HG02642 (cell line): ENCODE results near the gene C1GALT1.
"Not testable (repeated sequence)": the region's sequence is repeated elsewhere in the genome, so short reads cannot be mapped to it uniquely, and the experiment has no call there.

ENCODE experiments used
- ATAC-seq: cut with Tn5 transposase; IDR thresholded peaks from one replicate; pipeline ENCODE4 v1.9.1; 2021; ENCODE audit warnings: mild to moderate bottlenecking; ENCODE audit not compliant: unreplicated experiment, poor library complexity

C1GALT1 gene

GRCh38 chr7:7199592-7199991, 17.2 kb downstream of the C1GALT1 start:
- not testable (repeated sequence) for ATAC-seq

DNA sequence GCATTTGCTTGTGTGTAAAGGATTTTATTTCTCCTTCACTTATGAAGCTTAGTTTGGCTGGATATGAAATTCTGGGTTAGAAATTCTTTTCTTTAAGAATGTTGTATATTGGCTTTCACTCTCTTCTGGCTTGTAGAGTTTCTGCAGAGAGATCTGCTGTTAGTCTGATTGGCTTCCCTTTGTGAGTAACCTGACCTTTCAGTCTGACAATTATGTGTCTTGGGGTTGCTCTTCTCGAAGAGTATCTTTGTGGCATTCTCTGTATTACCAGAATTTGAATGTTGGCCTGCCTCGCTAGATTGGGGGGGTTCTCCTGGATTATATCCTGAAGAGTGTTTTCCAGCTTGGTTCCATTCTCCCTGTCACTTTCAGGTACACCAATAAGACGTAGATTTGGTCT, 17.9 kb downstream of the C1GALT1 start:
- not testable (repeated sequence) for ATAC-seq

DNA sequence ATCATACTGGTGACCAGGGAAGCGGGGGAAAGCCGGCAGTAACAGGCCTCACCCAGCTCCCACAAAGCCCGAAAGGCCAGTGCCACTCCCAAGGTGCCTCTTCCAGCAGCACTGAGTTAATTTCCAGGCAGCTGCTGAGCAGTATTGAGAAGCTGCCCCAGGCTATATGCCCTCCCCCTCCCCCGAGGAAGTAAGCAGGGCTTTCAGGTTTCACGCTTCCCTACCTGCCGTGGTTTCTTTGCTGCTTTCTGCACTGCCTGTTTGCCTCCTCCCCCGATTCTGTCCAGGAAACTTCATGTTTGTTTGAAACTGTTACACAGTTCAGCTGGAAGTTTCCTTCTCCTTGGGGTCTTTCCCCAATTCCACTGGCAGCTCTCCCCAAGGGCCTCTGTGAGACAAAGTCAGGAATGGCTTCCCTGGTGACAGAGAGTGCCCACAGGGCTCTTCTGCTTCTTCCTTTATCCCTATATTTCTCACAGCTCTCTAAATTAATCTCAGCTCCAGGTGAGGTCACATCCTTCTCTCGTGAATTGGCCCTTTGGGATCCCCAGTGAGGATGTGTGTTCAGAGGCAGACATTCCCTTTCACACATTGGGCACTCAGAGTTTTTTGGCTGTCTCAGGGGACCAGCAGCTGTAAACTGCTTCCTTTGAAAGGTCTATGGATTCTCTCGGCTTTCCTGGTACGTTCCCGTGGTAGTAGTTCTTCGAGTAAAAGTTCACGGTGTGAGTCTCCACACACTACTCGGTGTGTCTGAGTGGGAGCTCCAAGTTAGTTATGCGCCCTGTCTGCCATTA, 19.4 kb downstream of the C1GALT1 start:
- ATAC-seq = peak; percentile 99

GRCh38 chr7:7202375-7202720, 20.0 kb downstream of the C1GALT1 start:
- no peak for ATAC-seq

GRCh38 chr7:7203813-7204575, 21.6 kb downstream of the C1GALT1 start:
- ATAC-seq = no peak

DNA sequence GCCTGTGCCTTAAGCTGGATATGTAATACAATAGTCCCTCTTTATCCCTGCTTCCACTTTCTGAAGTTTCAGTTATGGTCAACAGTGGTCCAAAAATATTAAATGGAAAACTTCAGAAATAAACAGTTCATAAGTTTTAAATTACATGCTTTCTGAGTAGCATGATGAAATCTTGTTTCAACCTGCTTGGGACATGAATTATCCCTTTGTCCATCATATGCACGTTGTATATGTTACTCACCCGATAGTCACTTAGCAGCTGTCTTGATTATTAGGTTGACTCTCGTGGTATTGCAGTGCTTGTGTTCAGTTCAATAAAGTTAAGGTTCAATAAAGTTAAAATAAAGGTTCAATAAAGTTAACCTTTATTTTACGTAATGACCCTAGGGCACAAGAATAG, 25.5 kb downstream of the C1GALT1 start:
- ATAC-seq = no peak

GRCh38 chr7:7208520-7208919, 26.2 kb downstream of the C1GALT1 start:
- no peak for ATAC-seq

DNA sequence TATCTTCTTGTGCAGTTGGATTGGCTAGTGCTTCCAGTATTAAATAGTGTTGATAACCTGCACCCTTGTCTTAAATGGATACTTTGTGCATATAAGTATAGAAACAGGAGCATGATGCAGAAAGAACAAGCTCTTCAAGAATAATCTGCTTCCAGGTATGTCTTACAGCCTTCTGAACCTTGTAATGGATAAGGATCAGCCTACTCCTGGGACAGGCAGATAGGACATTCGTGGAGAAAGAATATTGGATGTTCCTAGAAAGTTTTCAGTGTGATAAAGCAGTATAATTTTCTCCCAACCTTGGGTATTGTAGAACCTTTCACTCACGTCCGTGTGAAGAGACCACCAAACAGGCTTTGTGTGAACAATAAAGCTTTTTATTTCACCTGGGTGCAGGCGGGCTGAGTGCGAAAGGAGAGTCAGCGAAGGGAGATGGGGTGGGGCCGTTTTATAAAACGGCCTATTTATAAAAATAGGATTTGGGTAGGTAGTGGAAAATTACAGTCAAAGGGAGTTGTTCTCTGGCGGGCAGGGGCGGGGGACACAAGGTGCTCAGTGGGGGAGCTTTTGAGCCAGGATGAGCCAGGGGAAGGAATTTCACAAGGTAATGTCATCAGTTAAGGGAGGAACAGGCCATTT, 27.2 kb downstream of the C1GALT1 start:
- ATAC-seq = no peak

DNA sequence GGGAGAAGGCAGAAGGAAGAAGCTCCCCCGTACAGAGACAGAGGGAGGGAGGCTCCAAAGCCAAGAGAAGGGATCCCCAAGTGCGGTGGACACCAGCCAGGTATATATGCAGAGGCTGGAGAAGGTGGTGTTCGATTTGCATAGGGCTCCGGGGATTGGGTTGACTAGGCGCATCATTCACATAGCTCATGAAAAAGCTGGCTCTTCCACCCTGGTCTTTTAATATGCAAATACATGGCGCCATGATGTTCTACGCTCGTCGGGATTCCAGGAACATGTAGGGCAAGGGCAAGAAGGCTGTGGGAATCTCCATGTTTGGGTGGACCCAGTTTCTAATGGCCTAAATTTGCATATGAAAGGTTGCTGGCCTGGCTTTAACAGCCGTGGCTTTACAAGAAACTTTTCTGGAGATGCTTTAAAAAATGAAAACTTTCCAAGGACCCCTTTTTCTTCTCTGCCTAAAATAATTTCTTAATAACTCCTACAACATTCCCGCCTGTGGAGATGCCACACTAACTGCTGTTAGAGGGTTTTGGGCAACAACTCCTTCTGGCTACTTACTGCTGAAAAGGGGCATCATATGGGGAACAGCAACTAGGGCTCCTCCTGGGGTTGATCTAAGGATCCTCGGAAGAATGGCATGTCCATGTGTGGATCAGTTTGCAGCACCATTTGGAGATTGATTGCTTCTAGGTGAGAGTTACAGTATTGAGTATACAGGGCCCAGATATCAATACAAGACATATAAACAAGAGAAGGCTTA, 28.3 kb downstream of the C1GALT1 start:
- no peak for ATAC-seq

- ATAC-seq = no peak
These were observed 30.3 kb downstream of the C1GALT1 start for GRCh38 chr7:7212612-7213011.

- no peak for ATAC-seq
These were observed 32.3 kb downstream of the C1GALT1 start for GRCh38 chr7:7214398-7215347.

- no peak for ATAC-seq
These were observed 33.9 kb downstream of the C1GALT1 start for GRCh38 chr7:7216279-7216678.

- no peak for ATAC-seq
These were observed 36.9 kb downstream of the C1GALT1 start for GRCh38 chr7:7219216-7219615.

DNA sequence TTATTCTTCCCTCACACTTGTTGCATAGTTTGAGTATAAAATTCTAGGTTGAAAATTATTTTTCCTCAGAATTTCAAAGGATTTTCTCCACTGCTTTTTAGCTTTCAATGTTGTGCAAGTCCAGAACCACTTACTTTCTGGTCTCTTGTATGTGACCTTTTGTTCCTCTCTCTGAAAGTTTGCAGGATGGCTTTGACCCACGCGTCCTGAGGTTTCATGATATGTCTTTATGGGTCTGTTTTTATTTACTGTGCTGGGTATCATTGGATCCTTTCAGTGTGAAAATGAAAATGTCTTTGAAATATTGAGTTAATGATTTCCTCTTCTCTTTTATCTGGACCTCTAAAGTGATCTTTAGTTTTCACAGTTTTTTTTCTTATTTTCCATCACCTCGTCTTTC, 38.5 kb downstream of the C1GALT1 start:
- no peak for ATAC-seq

DNA sequence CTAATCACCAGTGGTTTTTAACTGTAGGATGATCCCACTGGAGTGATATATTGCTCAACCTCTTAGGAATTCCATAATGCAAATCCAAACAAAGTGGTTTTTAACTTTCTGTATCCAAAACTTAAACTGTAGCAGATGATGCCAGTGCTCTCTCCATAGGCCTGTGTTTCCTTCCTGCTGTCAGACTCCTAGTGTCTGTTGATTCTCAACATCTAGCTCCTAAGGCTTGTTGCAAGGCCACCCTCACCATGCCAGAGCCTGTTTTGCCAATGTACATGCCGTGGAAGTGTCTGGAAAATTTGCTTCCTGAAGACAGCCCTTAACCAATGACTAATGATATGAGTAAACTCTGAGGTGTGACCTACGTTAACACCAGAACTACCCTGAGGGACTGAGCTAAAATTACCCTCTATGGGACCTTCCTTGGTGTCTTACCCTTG, 39.3 kb downstream of the C1GALT1 start:
- ATAC-seq = no peak

- ATAC-seq = no peak
These were observed 40.9 kb downstream of the C1GALT1 start for GRCh38 chr7:7223250-7223649.

DNA sequence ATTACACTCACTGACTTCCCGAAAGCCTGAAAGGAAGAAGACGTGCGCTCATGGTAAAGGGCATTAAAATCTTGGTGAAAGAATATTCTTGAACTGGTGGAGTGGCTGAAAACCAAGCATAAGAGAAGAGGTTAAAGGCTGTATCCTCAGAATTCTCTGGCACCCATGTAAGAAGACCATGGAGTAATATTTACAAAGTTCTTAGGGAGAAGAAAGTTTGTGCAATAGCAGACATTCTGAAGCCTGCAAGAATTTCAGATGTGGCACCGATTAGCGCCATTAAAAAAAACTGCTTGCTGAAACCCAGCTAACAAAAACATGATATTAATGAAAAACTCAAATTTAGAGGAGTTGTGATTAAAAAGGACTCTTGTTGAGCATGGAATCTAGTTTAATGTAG, 44.1 kb downstream of the C1GALT1 start:
- ATAC-seq = no peak

- no peak for ATAC-seq
These were observed 46.1 kb downstream of the C1GALT1 start for GRCh38 chr7:7228472-7228871.

GRCh38 chr7:7228967-7229366, 46.6 kb downstream of the C1GALT1 start:
- ATAC-seq = no peak
